GM19023 (cell line): ENCODE data around the gene SLC3A2.
"Not testable (repeated sequence)": the region's sequence is repeated elsewhere in the genome, so short reads cannot be mapped to it uniquely, and the experiment has no call there.

Experiments
- ATAC-seq: cut with Tn5 transposase; IDR thresholded peaks from one replicate; pipeline ENCODE4 v1.9.1; 2021; ENCODE audit warnings: mild to moderate bottlenecking, moderate library complexity; ENCODE audit not compliant: unreplicated experiment

Gene SLC3A2

DNA sequence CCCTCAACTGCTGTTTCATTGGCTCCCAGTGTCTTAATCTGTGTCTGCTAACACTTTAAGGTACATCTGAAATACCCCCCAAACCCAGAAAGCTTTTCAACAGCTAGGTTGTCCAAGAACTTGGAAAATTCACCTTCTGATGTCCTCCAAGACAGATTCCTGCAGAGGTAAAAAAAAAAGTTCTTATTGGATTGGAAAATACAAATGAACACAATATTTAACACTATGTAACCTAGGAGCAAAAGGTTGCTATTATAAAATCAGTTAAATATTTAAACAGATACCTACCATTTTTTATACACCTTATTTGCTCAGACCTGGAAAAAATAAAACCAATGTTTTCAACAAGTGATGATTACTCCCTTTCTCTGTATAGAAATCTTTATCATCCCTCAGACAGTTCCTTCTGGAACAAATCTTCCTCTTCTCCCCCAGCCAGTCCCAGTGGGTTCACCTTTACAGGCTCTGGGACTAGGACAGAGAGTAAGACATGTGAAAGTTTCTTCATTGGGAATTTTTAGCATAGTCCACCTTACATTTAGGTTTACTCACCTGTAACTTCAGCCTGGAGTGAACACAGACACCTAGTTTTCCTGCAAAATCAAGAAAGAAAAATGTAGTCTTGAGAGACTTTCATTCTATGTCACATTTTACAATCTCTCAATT, 28.0 kb upstream of the SLC3A2 start:
- no peak for ATAC-seq

DNA sequence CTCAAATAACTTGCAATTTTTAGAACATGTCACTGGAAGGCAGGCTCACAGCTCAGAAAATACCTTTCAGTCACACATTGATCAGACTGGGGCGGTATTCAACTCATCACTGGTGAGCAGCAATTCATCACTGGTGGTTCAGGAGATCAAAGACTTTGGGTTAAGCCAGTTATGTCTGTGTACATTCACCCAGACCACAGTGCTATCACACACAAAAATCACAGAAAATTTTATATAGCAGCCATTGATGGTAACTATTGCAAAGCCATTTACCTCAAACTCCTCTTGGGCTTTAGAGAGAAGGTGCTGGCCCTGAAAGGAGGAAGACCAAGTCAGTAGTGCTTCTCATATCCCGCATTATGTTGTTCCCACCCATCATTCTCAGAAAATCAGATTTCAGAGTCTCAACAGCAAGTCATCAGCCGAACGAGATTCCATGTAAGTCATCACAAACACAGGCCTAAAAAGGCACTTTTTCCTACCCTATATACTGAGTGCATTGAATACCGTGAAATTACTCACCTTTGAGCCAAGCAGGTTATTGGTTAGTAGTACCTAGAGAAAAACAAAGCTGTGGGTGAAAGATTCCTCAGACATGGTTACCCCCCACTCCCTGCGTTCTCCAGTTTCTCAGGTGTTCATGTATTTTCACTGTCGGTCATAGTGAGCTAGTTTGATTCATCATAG, 27.3 kb upstream of the SLC3A2 start:
- ATAC-seq = no peak

DNA sequence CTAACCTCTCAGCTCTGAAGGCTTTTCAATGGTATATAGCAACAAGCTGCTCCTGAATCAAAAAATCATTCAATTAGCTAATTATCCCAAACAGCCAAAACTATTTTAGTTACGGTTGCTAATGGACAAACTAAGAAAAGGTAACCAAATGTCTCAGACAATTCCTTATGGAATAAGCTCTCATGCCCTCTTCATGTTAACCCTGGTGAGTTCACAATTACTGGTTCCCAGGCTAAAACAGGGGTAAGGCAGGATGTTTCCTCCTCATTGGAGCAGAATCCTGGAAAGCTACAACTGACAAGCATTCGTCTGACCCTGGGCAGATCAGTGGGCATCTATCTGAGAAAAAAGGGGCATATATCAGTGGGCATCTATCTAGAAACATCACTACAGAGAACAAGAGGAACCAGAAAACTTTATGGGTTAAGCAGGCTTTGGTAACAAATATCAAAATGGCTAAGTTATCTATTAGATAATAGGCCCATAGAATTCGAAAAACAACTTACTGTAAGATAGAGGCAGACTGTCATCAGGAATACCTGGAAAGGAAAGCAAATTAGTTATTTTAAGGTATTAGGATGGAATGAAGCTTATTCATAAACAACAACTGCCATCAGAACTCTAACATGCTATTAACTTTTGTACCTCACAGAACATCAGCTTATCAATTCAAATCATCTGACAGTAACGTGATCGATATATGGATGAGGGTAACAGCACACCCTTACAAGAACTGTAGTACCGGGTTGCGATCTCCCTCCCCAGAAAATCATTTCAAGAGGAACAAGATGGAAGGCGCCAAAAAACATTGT, 26.5 kb upstream of the SLC3A2 start:
- no peak for ATAC-seq

DNA sequence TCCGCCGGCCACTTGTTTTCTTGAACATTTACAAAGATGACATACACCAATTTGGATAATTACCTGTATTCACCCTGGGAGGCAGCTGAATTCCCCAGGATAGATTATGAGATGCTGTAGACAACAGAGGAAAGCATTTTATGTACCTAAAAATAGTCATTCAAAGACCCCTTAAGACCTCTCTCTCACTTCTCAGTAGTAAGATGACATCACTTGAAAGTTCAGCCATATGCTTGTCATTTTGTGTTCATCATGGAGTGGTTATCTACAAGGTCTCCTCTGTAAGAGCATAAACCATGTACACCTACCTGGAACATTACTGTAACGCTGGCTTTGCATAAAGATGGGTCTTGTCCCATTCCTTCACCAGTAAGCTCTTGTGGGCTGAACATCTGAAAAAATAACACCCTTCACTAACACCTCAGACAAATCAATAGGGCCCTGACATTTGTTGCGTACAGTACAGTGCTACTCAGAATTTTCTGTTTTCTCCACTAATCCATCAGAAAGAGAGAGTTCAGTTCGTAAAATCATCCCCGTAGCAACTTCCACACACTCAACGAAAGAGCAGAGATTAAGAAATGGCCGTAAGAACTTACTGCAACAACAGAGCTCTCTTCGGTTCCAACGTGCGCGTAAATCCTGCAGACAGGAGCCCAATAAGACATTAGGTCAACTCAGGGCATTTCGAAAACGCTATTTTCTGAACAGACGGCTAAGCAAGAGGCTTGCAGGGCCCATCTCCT, 25.7 kb upstream of the SLC3A2 start:
- ATAC-seq = no peak

DNA sequence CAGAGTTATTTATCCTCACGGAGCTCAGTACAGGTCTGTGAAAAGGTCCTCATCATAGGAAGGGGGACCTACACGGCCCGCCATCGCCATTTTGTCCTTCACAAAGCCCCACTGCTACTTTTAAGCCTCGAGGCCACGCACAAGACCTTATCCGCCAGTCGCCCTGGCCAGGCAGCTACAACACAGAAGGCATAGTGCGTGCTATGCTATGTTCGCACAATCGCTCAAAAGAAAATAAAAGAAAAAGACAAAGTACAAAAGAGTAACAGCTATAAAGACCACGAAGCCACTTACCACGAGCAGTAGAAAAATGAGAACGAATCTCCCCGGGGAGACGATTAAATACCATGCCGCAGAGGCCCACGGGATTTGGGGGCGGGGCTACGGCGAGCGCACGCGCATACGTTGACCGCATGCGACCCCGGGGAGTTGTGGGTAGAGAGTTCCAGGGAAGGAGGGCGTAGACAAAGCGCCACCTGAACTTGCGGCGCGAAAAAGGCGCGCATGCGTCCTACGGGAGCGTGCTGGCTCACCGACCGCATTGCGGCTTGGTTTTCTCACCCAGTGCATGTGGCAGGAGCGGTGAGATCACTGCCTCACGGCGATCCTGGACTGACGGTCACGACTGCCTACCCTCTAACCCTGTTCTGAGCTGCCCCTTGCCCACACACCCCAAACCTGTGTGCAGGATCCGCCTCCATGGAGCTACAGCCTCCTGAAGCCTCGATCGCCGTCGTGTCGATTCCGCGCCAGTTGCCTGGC, 24.9 kb upstream of the SLC3A2 start:
- ATAC-seq = peak; percentile 90

DNA sequence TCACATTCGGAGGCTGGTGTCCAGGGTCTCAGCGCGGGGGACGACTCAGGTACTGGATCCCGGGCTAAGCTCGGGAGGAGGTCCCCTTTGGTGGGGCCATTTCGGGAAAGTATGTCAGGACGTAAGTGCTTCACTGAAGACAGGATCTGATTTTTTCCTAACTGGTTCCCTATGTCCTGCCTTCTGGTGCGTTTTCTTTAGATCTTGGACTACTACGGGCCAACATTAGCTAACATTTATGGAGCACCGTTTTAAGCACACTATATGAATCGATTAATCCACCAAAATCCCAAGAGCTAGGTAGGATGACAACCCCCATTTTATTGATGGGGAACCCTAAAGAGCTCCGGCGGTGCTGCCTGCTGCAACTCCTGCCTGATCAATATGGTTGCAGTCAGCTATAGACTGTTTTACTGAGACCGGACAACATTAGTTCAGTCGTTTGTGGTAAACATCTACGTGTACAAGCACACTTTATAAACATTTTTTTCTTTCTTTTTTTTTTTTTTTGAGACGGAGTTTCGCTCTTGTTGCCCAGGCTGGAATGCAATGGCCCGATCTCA, 24.3 kb upstream of the SLC3A2 start:
- no peak for ATAC-seq

DNA sequence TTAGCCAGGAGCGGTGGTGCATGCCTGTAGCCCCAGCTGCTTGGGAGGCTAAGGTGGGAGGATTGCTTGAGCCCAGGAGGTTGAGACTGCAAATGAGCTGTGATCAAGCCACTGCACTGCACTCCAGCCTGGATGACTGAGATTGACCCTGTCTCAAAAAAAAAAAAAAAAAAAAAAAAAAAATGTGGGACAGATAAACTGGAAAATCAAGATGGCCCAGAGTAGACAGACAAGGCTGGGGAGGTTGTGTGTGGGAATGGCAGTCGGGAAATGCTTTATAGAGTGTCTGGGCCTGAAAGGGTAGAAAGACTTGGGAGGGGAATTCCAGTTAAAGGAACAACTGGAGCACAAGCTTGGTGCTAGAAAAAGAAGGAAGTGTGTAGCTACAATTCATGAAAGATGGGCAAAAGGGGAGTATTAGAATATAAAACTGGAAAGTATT, 23.1 kb upstream of the SLC3A2 start:
- ATAC-seq = no peak

DNA sequence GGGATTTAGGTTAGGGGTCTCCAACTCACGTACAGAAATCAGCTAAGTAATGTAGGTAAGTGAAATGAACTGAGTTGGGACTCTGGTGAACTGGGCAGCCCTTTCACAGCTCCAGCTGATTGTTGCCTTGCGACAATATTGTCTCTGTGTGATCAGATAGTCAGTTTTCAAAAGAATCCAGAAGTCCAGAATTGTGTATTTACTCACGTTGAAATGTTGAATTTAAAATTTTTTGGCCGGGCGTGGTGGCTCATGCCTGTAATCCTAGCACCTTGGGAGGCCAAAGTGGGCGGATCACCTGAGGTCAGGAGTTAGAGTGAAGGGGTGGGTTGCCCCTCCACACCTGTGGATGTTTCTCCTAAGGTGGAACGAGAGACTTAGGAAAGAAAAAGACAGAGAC, 22.5 kb upstream of the SLC3A2 start:
- no peak for ATAC-seq

DNA sequence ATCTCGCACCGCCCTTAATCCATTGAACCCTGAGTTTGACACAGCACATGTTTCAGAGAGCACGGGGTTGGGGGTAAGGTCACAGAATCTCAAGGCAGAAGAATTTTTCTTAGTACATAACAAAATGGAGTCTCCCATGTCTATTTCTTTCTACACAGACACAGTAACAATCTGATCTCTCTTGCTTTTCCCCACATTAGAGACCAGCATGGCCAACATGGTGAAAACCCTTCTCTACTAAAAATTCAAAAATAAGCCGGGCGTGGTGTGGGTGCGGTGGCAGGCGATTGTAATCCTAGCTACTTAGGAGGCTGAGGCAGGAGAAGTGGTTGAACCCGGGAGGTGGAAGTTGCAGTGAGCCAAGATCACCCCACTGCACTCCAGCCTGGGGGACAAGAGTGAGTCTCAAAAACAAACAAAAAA, 21.4 kb upstream of the SLC3A2 start:
- not testable (repeated sequence) for ATAC-seq

DNA sequence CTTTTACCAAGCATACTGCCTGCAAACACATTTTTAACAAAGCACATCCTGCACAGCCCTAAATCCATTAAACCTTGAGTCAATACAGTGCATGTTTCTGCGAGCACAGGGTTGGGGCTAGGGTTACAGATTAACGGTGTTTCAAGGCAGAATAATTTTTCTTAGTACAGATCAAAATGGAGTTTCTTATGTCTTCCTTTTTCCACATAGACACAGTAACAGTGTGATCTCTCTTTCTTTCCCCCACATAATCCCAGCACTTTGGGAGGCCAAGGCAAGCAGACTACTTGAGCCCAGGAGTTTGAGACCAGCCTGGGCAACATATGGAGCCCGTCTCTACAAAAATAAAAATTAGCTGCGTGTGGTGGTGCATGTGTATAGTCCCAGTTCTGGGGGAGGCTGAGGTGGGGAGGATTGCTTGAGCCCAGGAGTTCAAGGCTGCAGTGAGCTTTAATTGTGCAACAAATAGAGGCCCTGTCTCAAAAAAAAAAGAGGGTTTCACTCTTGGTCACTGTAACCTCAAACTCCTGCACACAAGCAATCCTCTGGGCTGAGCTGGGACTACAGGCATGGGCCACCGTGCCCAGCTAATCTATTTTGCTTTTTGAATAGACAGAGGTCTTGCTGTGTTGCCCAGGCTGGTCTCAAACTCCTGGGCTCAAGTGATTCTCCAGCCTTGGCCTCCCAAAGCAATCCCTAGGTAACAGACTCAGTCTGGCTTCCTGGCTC, 19.7 kb upstream of the SLC3A2 start:
- ATAC-seq = no peak

DNA sequence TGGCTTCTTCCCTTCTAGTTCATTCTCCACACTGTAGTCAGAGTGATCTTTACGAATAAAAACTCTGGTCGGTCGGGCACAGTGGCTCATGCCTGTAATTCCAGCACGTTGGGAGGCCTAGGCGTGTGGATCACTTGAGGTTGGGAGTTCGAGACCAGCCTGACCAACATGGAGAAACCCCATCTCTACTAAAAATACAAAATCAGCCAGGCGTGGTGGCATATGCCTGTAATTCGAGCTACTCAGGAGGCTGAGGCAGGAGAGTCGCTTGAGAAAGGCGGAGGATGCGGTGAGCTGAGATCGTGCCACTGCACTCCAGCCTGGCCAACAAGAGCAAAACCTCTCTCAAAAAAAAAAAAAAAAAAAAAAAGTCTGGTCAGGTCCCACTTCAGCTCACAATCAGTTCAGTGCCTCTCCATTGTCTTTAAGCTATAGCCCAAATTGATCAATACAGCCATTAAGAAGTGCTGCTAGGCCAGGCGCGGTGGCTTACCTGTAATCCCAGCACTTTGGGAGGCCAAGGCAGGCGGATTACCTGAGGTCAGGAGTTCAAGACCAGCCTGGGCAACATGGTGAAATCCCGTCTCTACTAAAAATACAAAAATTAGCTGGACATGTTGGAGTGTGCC, 19.0 kb upstream of the SLC3A2 start:
- not testable (repeated sequence) for ATAC-seq

DNA sequence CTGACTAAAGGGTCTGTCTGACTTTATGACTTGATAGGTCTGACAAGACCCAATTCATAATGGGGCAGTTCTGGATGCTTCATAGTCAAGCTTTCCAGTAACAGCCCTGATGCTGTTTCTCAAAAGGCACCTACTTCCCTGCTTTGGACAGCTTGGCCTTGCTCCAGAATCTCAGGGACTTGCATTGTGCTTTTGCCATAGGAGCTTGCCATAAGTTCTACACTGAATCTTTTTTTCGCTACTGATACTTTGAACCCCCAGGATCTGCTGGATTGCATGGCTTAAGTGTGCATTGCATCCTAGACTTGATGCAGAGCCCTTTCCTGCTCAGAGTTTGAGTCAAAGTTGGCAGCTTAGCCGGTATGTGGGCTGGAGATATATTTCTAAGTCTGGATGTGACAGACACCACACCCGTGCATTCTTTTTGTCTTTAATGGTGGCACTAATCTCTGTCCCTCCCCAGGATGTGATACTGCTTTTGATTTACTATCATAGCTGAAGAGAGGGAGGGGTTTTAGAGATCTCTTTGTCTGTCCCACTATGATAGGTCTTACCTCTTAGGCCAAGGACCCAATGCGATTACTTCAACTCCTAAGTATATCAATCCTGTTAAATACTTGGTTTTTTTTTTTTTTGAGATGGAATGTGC, 16.9 kb upstream of the SLC3A2 start:
- no peak for ATAC-seq

DNA sequence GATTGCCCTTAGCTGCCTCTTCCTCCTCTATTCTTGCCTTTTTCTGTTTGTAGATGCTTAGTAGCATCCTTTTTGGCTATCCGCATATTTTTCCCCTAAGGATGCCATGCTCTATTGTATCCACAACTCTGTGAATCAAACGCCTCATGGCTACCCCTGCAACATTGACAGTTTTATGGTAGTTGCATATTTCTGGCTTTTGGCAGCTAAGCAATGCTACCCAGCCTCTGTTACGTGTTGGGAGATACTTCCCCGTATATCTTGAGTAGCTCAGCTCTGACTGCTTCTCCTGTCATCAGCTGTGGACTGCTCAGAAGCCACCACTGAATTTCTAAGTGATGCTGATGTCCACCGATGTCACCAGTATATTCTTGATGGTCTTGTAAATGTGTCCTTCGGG, 15.1 kb upstream of the SLC3A2 start:
- no peak for ATAC-seq

DNA sequence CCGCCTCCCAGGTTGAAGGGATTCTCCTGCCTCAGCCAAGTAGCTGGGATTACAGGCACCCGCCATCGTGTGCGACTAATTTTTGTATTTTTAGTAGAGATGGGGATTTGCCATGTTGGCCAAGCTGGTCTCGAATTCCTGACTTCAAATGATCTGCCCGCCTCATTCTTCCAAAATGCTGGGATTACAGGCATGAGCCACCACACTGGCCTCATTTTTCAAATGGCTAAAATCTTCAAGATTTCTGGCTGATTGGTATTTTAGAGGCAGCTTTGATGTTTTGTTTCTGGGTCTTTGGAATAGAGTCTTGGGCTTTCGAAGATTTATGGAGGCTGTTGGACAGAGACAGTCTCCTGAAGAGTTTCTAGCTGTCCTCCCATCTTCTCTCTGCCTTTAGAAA, 5.8 kb upstream of the SLC3A2 start:
- no peak for ATAC-seq

DNA sequence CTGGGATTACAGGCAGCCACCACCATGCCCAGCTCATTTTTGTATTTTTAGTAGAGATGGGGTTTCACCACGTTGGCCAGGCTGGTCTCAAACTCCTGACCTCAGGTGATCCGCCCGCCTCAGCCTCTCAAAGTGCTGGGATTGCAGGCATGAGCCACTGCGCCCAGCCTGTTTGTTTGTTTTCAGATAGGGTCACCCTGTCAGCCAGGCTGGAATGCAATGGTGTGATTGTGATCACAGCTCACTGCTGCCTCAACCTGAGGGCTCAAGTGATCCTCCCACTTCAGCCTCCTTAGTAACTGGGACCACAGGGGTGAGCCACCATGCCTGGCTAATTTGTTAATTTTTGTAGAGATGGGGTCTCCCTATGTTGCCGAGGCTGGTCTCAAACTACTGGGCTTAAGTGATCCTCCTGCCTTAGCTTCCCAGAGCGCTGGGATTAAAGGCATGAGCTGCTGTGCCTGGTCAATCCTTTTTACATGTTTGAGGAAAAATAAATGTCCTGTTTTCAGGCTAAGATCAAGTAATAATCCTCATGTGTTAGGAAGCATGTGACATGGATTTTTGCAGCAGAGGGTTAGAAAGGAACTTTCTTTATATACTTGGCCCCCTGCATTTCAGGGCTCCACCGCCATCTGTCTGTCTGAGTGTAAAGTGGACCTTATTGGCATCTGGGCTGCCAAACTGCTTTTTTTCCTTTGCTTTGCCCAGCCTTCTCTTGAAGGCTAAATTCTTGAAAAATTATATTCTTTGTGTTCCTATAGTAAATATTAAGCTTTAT, 4.8 kb upstream of the SLC3A2 start:
- no peak for ATAC-seq

DNA sequence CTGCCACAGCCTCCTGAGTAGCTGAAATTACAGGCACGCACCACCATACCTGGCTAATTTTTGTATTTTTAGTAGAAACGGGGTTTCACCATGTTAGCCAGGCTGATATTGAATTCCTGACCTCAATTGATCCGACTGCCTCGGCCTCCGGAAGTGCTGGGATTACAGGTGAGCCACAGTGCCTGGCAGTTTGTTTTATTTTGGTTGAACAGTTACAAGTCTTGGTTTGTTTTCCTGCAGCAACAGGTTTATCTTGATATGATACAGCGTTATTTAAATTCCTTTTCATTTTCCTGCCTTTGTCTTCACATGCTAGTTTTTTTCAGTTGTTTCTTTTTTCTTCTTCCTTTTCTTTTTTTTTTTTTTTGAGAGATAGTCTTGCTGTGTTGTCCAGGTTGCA, 4.0 kb upstream of the SLC3A2 start:
- ATAC-seq = no peak

DNA sequence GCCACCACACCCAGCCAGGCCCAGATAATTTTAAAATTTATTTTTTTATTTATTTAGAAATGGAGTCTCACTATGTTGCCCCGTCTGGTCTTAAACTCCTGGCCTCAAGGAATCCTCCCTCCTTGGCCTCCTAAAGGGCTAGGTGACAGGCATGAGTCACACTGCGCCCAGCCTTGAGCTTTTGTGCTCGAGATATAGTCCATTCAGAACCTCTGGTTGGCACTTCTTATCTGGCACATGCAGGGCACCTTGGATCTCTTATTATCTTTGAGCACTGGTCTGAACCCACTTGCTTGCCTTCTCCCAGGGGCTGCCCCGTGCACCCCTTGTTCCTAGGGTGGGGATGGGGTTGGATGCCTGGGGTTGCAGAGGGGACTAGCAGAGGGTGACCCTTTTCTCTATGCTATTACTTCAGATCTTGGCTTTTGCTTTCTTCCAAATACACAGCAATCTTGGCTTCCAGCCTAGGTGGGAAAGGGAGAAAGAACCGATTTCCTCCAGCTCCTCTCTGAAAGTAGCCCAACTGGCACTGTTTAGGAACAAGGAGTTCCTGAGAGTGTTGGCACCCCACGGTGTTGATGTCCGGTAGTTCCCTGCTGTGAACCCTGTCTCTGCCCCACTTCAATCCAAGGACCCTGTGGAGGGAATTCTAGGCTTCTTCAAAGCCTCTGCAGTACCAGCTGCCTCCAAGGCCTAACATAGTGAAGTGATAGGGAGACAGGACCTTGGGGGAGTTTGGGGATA, 1.3 kb upstream of the SLC3A2 start:
- no peak for ATAC-seq
